SK-N-SH treated with all-trans-retinoic acid at 6 μM for 48 hours (cell line): ENCODE measurements around the gene MFF.

Experiments
- ATAC-seq: fragments of 200-7000 bp; cut with Tn5 transposase; 3 replicates; pipeline ENCODE4 v1.9.1; 2020; ENCODE audit warnings: mild to moderate bottlenecking, moderate library complexity
- ARNTL ChIP-seq: fragments of 450-650 bp; formaldehyde crosslinking; IDR thresholded peaks from 2 replicates; pipeline ENCODE4 v1.5.0; 2020; ENCODE audit warnings: low read depth, mild to moderate bottlenecking, moderate library complexity, borderline replicate concordance
- CREB5 ChIP-seq: fragments of 250-450 bp; sonication (Bioruptor Pico); IDR thresholded peaks from 2 replicates; pipeline ENCODE4 v1.5.1; 2020; ENCODE audit warnings: low read depth, mild to moderate bottlenecking, moderate library complexity
- CSDC2 ChIP-seq: fragments of 250-450 bp; sonication (Bioruptor Pico); IDR thresholded peaks from 2 replicates; pipeline ENCODE4 v1.5.0; 2020; ENCODE audit warnings: mild to moderate bottlenecking, moderate library complexity
- CSRNP3 ChIP-seq: fragments of 250-450 bp; sonication (Bioruptor Pico); IDR thresholded peaks from 2 replicates; pipeline ENCODE4 v1.5.1; 2021; ENCODE audit warnings: mild to moderate bottlenecking, moderate library complexity
- ESRRG ChIP-seq: fragments of 250-450 bp; sonication (Bioruptor Pico); IDR thresholded peaks from 2 replicates; pipeline ENCODE4 v1.6.1; 2021; ENCODE audit warnings: mild to moderate bottlenecking
- ISL1 ChIP-seq: fragments of 250-450 bp; sonication (Bioruptor Pico); IDR thresholded peaks from 2 replicates; pipeline ENCODE4 v2.1.2; 2022; ENCODE audit warnings: mild to moderate bottlenecking, moderate library complexity
- OSR1 ChIP-seq: fragments of 250-450 bp; sonication (Bioruptor Pico); IDR thresholded peaks from 2 replicates; pipeline ENCODE4 v1.8.0; 2022; ENCODE audit warnings: moderate library complexity, mild to moderate bottlenecking, inconsistent platforms
- PPARA ChIP-seq: fragments of 250-450 bp; sonication (Bioruptor Pico); IDR thresholded peaks from 2 replicates; pipeline ENCODE4 v1.5.0; 2020; ENCODE audit warnings: mild to moderate bottlenecking, borderline replicate concordance
- RARB ChIP-seq: fragments of 250-450 bp; sonication (Bioruptor Pico); IDR thresholded peaks from 2 replicates; pipeline ENCODE4 v1.8.0; 2021; ENCODE audit warnings: mild to moderate bottlenecking, moderate library complexity
- SNAI2 ChIP-seq: fragments of 250-450 bp; sonication (Bioruptor Pico); IDR thresholded peaks from 2 replicates; pipeline ENCODE4 v1.5.0; 2020; ENCODE audit warnings: mild to moderate bottlenecking, moderate library complexity
- TCF4 ChIP-seq: fragments of 250-450 bp; sonication (Bioruptor Pico); IDR thresholded peaks from 2 replicates; pipeline ENCODE4 v1.8.0; 2021; ENCODE audit warnings: mild to moderate bottlenecking, moderate library complexity, borderline replicate concordance
- TOX ChIP-seq: fragments of 250-450 bp; sonication (Bioruptor Pico); IDR thresholded peaks from 2 replicates; pipeline ENCODE4 v1.8.0; 2021; ENCODE audit warnings: mild to moderate bottlenecking, moderate library complexity, borderline replicate concordance
- TSHZ2 ChIP-seq: fragments of 250-450 bp; sonication (Bioruptor Pico); IDR thresholded peaks from 2 replicates; pipeline ENCODE4 v1.5.0; 2020; ENCODE audit warnings: mild to moderate bottlenecking, moderate library complexity
- ZC3H10 ChIP-seq: fragments of 250-450 bp; sonication (Bioruptor Pico); IDR thresholded peaks from 2 replicates; pipeline ENCODE4 v1.5.1; 2021; ENCODE audit warnings: mild to moderate bottlenecking, moderate library complexity
- ZFP3 ChIP-seq: fragments of 250-450 bp; sonication (Bioruptor Pico); IDR thresholded peaks from 2 replicates; pipeline ENCODE4 v1.5.0; 2020; ENCODE audit warnings: mild to moderate bottlenecking, moderate library complexity
- ZFP30 ChIP-seq: fragments of 450-650 bp; formaldehyde crosslinking; IDR thresholded peaks from 2 replicates; pipeline ENCODE4 v1.5.0; 2022; ENCODE audit warnings: mild to moderate bottlenecking, moderate library complexity
- TF ChIP-seq, protein P1 (sequence below): fragments of 250-450 bp; sonication (Bioruptor Pico); IDR thresholded peaks from 2 replicates; pipeline ENCODE4 v1.8.0; 2021; ENCODE audit warnings: low read depth, mild to moderate bottlenecking, moderate library complexity, borderline replicate concordance
- TF ChIP-seq, protein P2 (sequence below): fragments of 250-450 bp; sonication (Bioruptor Pico); IDR thresholded peaks from 2 replicates; pipeline ENCODE4 v1.8.0; 2020; ENCODE audit warnings: mild to moderate bottlenecking, moderate library complexity, borderline replicate concordance

MFF gene

DNA sequence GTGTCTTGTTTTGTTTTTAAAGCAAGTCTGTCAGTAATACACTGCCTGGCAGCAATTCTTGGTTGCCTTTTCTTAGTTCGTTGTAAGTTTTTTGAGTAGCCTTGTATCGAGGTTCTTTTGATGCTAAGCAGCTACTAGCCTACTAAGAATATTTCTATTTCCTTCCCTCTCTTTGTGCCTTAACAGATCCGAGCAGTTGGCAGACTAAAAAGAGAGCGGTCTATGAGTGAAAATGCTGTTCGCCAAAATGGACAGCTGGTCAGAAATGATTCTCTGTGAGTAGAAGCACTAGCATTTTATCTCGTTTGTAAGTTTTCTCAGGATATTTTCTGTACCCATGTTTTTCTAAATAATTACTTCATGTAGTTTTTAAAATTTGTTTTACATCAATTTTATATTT is 15.1 kb downstream of the MFF start (continued):
- TF ChIP-seq, protein P1, sequence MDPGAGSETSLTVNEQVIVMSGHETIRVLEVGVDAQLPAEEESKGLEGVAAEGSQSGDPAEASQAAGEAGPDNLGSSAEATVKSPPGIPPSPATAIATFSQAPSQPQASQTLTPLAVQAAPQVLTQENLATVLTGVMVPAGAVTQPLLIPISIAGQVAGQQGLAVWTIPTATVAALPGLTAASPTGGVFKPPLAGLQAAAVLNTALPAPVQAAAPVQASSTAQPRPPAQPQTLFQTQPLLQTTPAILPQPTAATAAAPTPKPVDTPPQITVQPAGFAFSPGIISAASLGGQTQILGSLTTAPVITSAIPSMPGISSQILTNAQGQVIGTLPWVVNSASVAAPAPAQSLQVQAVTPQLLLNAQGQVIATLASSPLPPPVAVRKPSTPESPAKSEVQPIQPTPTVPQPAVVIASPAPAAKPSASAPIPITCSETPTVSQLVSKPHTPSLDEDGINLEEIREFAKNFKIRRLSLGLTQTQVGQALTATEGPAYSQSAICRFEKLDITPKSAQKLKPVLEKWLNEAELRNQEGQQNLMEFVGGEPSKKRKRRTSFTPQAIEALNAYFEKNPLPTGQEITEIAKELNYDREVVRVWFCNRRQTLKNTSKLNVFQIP (CRISPR knock-in tag): no peak
- TF ChIP-seq, protein P2, sequence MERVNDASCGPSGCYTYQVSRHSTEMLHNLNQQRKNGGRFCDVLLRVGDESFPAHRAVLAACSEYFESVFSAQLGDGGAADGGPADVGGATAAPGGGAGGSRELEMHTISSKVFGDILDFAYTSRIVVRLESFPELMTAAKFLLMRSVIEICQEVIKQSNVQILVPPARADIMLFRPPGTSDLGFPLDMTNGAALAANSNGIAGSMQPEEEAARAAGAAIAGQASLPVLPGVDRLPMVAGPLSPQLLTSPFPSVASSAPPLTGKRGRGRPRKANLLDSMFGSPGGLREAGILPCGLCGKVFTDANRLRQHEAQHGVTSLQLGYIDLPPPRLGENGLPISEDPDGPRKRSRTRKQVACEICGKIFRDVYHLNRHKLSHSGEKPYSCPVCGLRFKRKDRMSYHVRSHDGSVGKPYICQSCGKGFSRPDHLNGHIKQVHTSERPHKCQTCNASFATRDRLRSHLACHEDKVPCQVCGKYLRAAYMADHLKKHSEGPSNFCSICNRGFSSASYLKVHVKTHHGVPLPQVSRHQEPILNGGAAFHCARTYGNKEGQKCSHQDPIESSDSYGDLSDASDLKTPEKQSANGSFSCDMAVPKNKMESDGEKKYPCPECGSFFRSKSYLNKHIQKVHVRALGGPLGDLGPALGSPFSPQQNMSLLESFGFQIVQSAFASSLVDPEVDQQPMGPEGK (CRISPR knock-in tag): no peak
- TF ChIP-seq CREB5 (CRISPR knock-in tag): no peak

DNA sequence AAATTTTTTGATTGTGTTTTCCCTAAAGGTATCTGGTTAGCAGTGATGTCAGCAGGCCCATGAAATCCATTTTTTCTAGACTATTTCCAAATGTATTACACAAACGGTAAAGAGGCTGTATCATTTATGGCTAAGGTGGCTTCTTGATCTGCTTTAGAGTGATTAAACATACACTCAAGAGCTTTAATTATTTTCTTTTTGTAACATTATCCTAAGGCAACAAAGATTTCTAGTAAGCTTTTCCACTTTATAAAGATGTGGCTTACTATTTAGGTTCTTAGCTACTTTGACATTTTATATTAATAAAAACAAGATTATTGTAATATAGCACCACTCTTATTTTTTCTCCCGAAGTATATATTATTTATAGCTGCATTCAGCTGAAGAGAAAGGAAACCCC is 16.5 kb downstream of the MFF start:
- no peak for TF ChIP-seq TSHZ2 (CRISPR knock-in tag)
- TF ChIP-seq ARNTL (CRISPR knock-in tag): no peak
- no peak for TF ChIP-seq SNAI2 (CRISPR knock-in tag)
- no peak for TF ChIP-seq ESRRG
- no peak for TF ChIP-seq TCF4 (CRISPR knock-in tag)
- TF ChIP-seq ZFP3 (CRISPR knock-in tag): no peak
- no peak for TF ChIP-seq ZC3H10 (CRISPR knock-in tag)
- no peak for TF ChIP-seq TOX (CRISPR knock-in tag)
- TF ChIP-seq, protein P2 (CRISPR knock-in tag): no peak
- no peak for TF ChIP-seq RARB (CRISPR knock-in tag)
- no peak for TF ChIP-seq CSRNP3 (CRISPR knock-in tag)
- no peak for TF ChIP-seq OSR1 (CRISPR knock-in tag)
- TF ChIP-seq ZFP30 (CRISPR knock-in tag): no peak
- no peak for ATAC-seq

- no peak for TF ChIP-seq ESRRG
- no peak for TF ChIP-seq CSDC2 (CRISPR knock-in tag)
- TF ChIP-seq SNAI2 (CRISPR knock-in tag): no peak
- TF ChIP-seq ISL1: no peak
- ATAC-seq: no peak
Measured at GRCh38 chr2:227344231-227344630, 19.2 kb downstream of the MFF start.

- ATAC-seq: no peak
- TF ChIP-seq PPARA (CRISPR knock-in tag): no peak
- TF ChIP-seq, protein P1 (CRISPR knock-in tag): no peak
- TF ChIP-seq, all 23 proteins: peak for 0
Measured at GRCh38 chr2:227347117-227347516, 22.1 kb downstream of the MFF start.
